ENCODE measurements around the gene TET1. TPM values are rescaled to one million over a fixed set of nuclear protein-coding genes. Genes with fewer than 3 reads are reported as not detected.
"Not testable (repeated sequence)": the region's sequence is repeated elsewhere in the genome, so short reads cannot be mapped to it uniquely, and the experiment has no call there.

The TET1 gene
- total RNA-seq, 1 experiment from 2014 or later = 2.3 TPM

GRCh38 chr10:68625316-68625921, 65.3 kb downstream of the TET1 start:
- in situ Hi-C loops (cut with HindIII; ENCODE audit: low pct_unique_long_range_greater_than_20kb, low sequenced_read_pairs) (no loop called here), intact Hi-C loops (cut with micrococcal nuclease; ENCODE audit: unreplicated experiment) (no loop called here)
- Histone ChIP-seq H3K27ac (ENCODE audit: low read length) (no peak overlapping the region), H3K9me3 (ENCODE audit: control insufficient read depth, insufficient read depth, low read depth, low read length) (no peaks in the 10 kb centered on the region), H3K4me3 (ENCODE audit: low read depth in 2 of 2, low read length in 2 of 2) (no peak overlapping the region), H3K4me1 (ENCODE audit: control insufficient read depth, insufficient read depth, low read length) (no peaks in the 10 kb centered on the region), H3K36me3 (ENCODE audit: control insufficient read depth, insufficient read depth, low read length) (no peaks in the 10 kb centered on the region), H3K27me3 (ENCODE audit: control insufficient read depth, insufficient read depth, low read length) (no peaks in the 10 kb centered on the region)
- ATAC-seq = no peak
- POLR2A ChIA-PET = no interaction called here
- CTCF ChIA-PET = no interaction called here
- BruUV-seq (replicated peaks) = no TSS peak
- TF ChIP-seq CTCF (IDR thresholded peaks at IDR 0.05) (no peak), TCF7L2 (IDR thresholded peaks at IDR 0.05; ENCODE audit: low read depth, low read length) (no peak), POLR2AphosphoS5 (IDR thresholded peaks at IDR 0.05; ENCODE audit: low read depth, low read length) (no peak), REST (IDR thresholded peaks at IDR 0.05; ENCODE audit: insufficient read depth in 1 of 2, low read depth in 2 of 2, low read length in 1 of 2) (no peak), SIN3A (IDR thresholded peaks at IDR 0.05; ENCODE audit: borderline replicate concordance, insufficient read depth, low read depth, low read length) (no peak)
- DNase-seq (ENCODE audit: low read depth, low spot score) = no peak

- no peak for TF ChIP-seq CTCF (IDR thresholded peaks at IDR 0.05)
- TF ChIP-seq REST (IDR thresholded peaks at IDR 0.05; ENCODE audit: insufficient read depth in 1 of 2, low read depth in 2 of 2, low read length in 1 of 2) = no peak
- no peak for TF ChIP-seq SIN3A (IDR thresholded peaks at IDR 0.05; ENCODE audit: borderline replicate concordance, insufficient read depth, low read depth, low read length)
- no peak for TF ChIP-seq TCF7L2 (IDR thresholded peaks at IDR 0.05; ENCODE audit: low read depth, low read length)
- TF ChIP-seq POLR2AphosphoS5 (IDR thresholded peaks at IDR 0.05; ENCODE audit: low read depth, low read length) = no peak
- ATAC-seq = no peak
- H3K4me1 ChIP-seq (ENCODE audit: control insufficient read depth, insufficient read depth, low read length) = peaks cover 4% of the 10 kb centered on the region
- no TSS peak for BruUV-seq (replicated peaks)
- H3K9me3 ChIP-seq (ENCODE audit: control insufficient read depth, insufficient read depth, low read depth, low read length) = no peaks in the 10 kb centered on the region
- no peak overlapping the region for H3K4me3 ChIP-seq (ENCODE audit: low read depth in 2 of 2, low read length in 2 of 2)
- no peaks in the 10 kb centered on the region for H3K36me3 ChIP-seq (ENCODE audit: control insufficient read depth, insufficient read depth, low read length)
- in situ Hi-C loops (cut with HindIII; ENCODE audit: low pct_unique_long_range_greater_than_20kb, low sequenced_read_pairs) (no loop called here), intact Hi-C loops (cut with micrococcal nuclease; ENCODE audit: unreplicated experiment) (no loop called here)
- CTCF ChIA-PET = no interaction called here
- no peak overlapping the region for H3K27ac ChIP-seq (ENCODE audit: low read length)
- DNase-seq (ENCODE audit: low read depth, low spot score) = no peak
- no peaks in the 10 kb centered on the region for H3K27me3 ChIP-seq (ENCODE audit: control insufficient read depth, insufficient read depth, low read length)
- POLR2A ChIA-PET = interaction anchor here (0.6 kb wide), 1 partner anchor 30 kb away, joined by 4 read pairs; no protein-coding TSS in a partner anchor
These were observed 68.5 kb downstream of the TET1 start for GRCh38 chr10:68628576-68629127.

GRCh38 chr10:68632271-68632560, 72.1 kb downstream of the TET1 start:
- ATAC-seq; BruUV-seq (replicated peaks); POLR2A ChIA-PET; H3K4me1 ChIP-seq (ENCODE audit: control insufficient read depth, insufficient read depth, low read length); H3K27ac ChIP-seq (ENCODE audit: low read length); CTCF ChIA-PET; H3K9me3 ChIP-seq (ENCODE audit: control insufficient read depth, insufficient read depth, low read depth, low read length); H3K36me3 ChIP-seq (ENCODE audit: control insufficient read depth, insufficient read depth, low read length); H3K27me3 ChIP-seq (ENCODE audit: control insufficient read depth, insufficient read depth, low read length); H3K4me3 ChIP-seq (ENCODE audit: low read depth in 2 of 2, low read length in 2 of 2); in situ Hi-C loops (cut with HindIII; ENCODE audit: low pct_unique_long_range_greater_than_20kb, low sequenced_read_pairs); intact Hi-C loops (cut with micrococcal nuclease; ENCODE audit: unreplicated experiment); DNase-seq (ENCODE audit: low read depth, low spot score): not testable (repeated sequence)

Measured in Panc1 (cell line).